ENCODE results near the gene SLC10A3.
"Not testable (repeated sequence)": the region's sequence is repeated elsewhere in the genome, so short reads cannot be mapped to it uniquely, and the experiment has no call there.

The SLC10A3 gene

DNA sequence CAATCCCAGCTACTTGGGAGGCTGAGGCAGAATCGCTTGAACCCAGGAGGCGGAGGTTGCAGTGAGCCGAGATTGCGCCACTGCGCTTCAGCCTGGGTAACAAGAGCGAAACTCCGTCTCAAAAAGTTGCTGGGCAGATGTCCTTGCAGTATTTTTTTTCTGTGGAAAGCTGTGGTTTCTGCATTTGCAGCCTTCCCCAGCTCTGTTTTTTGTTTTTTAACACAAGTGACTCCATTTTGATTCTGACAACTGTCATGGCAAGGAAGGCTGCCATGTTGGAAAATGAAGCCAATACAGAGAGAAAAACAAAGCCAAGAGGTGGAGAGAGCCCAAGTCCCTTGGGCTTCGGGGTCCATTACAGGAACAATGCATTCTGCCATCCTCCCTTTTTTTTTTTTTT is 11.7 kb upstream of the SLC10A3 start:
- TF ChIP-seq, protein P1, sequence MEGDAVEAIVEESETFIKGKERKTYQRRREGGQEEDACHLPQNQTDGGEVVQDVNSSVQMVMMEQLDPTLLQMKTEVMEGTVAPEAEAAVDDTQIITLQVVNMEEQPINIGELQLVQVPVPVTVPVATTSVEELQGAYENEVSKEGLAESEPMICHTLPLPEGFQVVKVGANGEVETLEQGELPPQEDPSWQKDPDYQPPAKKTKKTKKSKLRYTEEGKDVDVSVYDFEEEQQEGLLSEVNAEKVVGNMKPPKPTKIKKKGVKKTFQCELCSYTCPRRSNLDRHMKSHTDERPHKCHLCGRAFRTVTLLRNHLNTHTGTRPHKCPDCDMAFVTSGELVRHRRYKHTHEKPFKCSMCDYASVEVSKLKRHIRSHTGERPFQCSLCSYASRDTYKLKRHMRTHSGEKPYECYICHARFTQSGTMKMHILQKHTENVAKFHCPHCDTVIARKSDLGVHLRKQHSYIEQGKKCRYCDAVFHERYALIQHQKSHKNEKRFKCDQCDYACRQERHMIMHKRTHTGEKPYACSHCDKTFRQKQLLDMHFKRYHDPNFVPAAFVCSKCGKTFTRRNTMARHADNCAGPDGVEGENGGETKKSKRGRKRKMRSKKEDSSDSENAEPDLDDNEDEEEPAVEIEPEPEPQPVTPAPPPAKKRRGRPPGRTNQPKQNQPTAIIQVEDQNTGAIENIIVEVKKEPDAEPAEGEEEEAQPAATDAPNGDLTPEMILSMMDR (IDR thresholded peaks at IDR 0.05; ENCODE audit: control insufficient read depth, insufficient read depth, low read depth, low read length, missing control alignments): no peak
- no peak overlapping the region for H3K4me3 ChIP-seq (ENCODE audit: control insufficient read depth, low read depth, low read length)
- no peak for DNase-seq (ENCODE audit: low read depth)

DNA sequence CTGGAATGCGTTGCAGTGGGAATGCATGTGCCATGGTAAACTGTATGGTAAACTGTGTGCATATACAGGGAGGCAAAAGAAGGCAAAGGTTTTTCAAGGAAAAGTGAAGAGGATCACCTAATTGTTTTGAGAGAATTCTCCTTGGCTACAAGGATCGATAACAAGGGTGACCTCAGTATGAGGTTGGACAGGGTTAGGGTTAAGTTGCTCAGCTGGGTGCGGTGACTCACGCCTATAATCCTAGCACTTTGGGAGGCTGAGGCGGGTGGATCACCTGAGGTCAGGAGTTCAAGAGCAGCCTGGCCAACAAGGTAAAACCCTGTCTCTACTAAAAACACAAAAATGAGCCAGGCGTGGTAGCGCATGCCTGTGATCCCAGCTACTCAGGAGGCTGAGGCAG is 11.0 kb upstream of the SLC10A3 start:
- H3K4me3 ChIP-seq (ENCODE audit: control insufficient read depth, low read depth, low read length); DNase-seq (ENCODE audit: low read depth): not testable (repeated sequence)

DNA sequence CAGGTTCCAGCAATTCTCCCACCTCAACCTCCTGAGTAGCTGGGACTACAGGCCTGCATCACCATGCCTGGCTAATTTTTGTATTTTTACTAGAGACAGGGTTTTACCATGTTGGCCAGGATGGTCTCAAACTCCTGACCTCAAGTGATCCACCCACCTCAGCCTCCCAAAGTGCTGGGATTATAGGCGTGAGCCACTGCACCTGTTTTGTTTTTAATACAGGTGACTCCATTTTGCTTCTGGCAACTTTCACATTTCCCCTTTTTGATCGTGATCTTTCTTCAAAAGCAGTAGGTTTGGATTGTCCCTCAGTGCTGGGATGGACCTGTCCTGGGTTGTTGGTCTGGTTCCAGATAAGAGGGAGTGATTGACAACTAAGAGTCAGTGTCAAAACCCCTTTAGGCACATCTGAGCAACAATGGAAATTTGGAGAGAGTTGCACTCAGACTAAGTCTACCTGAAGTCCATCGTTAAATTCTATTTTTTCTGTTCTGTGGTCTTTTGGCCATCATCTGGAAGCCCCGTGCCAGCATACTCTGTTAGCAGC is 6.2 kb upstream of the SLC10A3 start:
- DNase-seq (ENCODE audit: low read depth); H3K4me3 ChIP-seq (ENCODE audit: control insufficient read depth, low read depth, low read length): not testable (repeated sequence)

DNA sequence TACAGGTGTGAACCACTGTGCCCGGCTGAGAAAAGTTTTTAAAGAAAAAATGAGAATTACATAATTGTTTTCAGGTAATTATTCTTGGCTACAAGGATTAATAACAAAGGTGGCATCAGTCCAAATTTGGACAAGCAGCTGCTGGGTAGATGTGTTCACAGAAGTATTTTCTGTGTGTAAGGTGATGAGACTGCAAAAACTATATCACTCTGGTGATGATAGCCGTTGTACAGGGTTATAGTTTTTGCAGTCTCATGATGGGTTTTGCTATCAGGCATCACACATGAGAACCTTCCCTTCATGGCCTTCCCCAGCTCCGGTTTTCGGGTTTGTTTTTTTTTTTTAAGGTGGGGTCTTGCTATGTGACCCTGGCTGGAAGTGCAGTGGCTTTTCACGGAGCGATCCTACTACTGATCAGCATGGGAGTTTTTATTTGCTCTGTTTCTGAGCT is 5.1 kb upstream of the SLC10A3 start:
- TF ChIP-seq, protein P1 (IDR thresholded peaks at IDR 0.05; ENCODE audit: control insufficient read depth, insufficient read depth, low read depth, low read length, missing control alignments): no peak
- no peak for DNase-seq (ENCODE audit: low read depth)
- no peak overlapping the region for H3K4me3 ChIP-seq (ENCODE audit: control insufficient read depth, low read depth, low read length)

DNA sequence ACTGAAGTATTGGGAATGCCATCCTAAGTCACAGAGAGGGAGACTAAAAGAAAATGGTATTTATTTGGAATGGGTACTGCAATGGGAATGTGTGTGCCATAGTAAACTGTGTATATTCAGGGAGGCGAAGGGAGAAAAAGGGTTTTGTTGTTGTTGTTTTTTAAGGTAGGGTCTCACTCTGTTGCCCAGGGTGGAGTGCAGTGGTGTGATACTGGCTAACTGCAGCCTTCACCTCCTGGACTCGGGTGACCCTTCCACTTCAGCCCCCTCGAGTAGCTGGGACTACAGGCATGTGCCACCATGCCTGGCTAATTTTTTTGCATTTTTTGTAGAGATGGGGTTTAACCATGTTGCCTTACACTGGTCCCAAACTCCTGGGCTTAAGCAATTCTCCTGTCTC is 4.3 kb upstream of the SLC10A3 start:
- DNase-seq (ENCODE audit: low read depth): no peak
- H3K4me3 ChIP-seq (ENCODE audit: control insufficient read depth, low read depth, low read length): no peak overlapping the region
- TF ChIP-seq, protein P1 (IDR thresholded peaks at IDR 0.05; ENCODE audit: control insufficient read depth, insufficient read depth, low read depth, low read length, missing control alignments): no peak

DNA sequence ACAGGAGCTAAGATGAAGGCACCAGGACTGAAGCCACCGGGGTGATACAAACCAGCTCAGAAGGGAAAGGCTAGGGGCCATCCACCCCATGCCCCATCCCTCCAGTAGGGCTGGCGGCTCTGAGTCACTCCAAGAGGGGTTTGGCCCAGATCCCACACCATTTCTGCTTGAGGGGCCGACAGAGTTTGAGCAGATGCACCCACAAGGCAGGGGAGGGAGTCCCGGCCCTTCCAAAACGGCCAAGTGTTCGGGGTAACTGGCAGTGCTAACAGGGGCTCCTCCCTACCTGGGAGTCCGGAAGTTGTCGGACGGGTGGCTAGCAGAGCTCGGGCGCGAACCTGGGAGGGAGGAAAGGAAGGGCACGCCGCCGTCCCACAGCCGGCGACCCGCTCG is 412 bp downstream of the SLC10A3 start:
- H3K4me3 ChIP-seq (ENCODE audit: control insufficient read depth, low read depth, low read length): peak overlapping the region; percentile 65
- TF ChIP-seq, protein P1 (IDR thresholded peaks at IDR 0.05; ENCODE audit: control insufficient read depth, insufficient read depth, low read depth, low read length, missing control alignments): no peak
- DNase-seq (ENCODE audit: low read depth): no peak

DNA sequence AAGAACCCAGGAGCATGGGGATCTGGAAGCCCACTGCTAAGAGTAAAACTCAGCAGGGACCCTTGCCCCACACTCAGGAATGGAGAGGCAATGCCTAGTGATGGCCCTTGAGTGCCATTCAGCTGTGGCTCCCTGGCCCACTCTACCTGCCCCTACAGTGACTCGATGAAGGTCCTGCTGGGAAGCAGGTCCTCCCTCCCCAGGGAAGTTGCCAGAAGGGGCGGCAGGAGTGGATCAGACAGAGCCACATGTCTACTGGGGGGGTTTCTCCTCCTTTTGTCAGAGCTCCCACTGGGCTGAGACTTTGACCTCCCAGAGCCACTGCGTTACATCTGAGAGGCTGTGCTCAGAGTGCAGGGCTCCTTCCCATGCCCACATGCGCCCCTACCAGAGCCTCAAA is 1.2 kb downstream of the SLC10A3 start:
- TF ChIP-seq, protein P1 (IDR thresholded peaks at IDR 0.05; ENCODE audit: control insufficient read depth, insufficient read depth, low read depth, low read length, missing control alignments): no peak
- no peak for DNase-seq (ENCODE audit: low read depth)
- H3K4me3 ChIP-seq (ENCODE audit: control insufficient read depth, low read depth, low read length): peak overlapping the region; percentile 65
